ENCODE data around the gene USE1. TPM values are rescaled to one million over a fixed set of nuclear protein-coding genes. Genes with fewer than 3 reads are reported as not detected.

Gene USE1
- polyA plus RNA-seq, 2 of the 4 experiments (the other 2 are of a cell fraction) = 10.1 to 16.5 TPM

DNA sequence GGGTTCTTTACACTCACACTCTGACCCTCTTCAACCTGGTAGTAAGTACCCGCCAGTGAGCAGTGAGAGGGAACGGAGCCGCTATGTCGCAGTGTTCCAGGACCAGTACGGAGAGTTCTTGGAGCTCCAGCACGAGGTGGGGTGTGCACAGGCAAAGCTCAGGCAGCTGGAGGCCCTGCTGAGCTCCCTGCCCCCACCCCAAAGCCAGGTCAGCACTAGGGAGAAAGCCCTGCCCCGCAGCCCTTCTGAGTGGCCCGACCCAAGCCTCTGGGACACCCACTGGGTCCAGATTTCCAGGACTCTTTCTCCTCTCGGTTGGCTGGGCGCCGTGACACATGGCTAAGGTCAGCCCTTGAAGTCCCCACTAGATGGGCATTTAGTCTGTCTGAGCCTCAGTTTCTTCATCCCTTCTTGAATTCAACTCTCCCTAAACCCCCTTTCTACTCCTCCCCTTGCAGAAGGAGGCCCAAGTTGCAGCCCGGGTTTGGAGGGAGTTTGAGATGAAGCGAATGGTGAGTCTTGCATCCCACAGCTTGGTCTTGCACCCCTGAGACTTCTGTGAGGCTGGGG is 12.7 kb downstream of the USE1 start:
- TF ChIP-seq, protein P1, sequence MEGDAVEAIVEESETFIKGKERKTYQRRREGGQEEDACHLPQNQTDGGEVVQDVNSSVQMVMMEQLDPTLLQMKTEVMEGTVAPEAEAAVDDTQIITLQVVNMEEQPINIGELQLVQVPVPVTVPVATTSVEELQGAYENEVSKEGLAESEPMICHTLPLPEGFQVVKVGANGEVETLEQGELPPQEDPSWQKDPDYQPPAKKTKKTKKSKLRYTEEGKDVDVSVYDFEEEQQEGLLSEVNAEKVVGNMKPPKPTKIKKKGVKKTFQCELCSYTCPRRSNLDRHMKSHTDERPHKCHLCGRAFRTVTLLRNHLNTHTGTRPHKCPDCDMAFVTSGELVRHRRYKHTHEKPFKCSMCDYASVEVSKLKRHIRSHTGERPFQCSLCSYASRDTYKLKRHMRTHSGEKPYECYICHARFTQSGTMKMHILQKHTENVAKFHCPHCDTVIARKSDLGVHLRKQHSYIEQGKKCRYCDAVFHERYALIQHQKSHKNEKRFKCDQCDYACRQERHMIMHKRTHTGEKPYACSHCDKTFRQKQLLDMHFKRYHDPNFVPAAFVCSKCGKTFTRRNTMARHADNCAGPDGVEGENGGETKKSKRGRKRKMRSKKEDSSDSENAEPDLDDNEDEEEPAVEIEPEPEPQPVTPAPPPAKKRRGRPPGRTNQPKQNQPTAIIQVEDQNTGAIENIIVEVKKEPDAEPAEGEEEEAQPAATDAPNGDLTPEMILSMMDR (IDR thresholded peaks at IDR 0.05) = no peak
- TF ChIP-seq NPAS2 (CRISPR knock-in tag; IDR thresholded peaks at IDR 0.05; ENCODE audit: borderline replicate concordance) (no peak), KDM1A (IDR thresholded peaks at IDR 0.05; ENCODE audit: low read depth) (no peak), EHF (CRISPR knock-in tag; IDR thresholded peaks at IDR 0.05) (no peak), HDAC2 (IDR thresholded peaks at IDR 0.05) (no peak), POLR2A (IDR thresholded peaks at IDR 0.05; ENCODE audit: low read length) (no peak), SMC3 (IDR thresholded peaks at IDR 0.05) (no peak), CBX2 (IDR thresholded peaks at IDR 0.05; ENCODE audit: borderline replicate concordance, low read depth) (no peak), CBX8 (IDR thresholded peaks at IDR 0.05) (no peak)
- TF ChIP-seq, protein P2, sequence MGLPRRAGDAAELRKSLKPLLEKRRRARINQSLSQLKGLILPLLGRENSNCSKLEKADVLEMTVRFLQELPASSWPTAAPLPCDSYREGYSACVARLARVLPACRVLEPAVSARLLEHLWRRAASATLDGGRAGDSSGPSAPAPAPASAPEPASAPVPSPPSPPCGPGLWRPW (IDR thresholded peaks at IDR 0.05) = no peak
- TF ChIP-seq, protein P3, sequence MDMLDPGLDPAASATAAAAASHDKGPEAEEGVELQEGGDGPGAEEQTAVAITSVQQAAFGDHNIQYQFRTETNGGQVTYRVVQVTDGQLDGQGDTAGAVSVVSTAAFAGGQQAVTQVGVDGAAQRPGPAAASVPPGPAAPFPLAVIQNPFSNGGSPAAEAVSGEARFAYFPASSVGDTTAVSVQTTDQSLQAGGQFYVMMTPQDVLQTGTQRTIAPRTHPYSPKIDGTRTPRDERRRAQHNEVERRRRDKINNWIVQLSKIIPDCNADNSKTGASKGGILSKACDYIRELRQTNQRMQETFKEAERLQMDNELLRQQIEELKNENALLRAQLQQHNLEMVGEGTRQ (IDR thresholded peaks at IDR 0.05) = no peak
- TF ChIP-seq, protein P4, sequence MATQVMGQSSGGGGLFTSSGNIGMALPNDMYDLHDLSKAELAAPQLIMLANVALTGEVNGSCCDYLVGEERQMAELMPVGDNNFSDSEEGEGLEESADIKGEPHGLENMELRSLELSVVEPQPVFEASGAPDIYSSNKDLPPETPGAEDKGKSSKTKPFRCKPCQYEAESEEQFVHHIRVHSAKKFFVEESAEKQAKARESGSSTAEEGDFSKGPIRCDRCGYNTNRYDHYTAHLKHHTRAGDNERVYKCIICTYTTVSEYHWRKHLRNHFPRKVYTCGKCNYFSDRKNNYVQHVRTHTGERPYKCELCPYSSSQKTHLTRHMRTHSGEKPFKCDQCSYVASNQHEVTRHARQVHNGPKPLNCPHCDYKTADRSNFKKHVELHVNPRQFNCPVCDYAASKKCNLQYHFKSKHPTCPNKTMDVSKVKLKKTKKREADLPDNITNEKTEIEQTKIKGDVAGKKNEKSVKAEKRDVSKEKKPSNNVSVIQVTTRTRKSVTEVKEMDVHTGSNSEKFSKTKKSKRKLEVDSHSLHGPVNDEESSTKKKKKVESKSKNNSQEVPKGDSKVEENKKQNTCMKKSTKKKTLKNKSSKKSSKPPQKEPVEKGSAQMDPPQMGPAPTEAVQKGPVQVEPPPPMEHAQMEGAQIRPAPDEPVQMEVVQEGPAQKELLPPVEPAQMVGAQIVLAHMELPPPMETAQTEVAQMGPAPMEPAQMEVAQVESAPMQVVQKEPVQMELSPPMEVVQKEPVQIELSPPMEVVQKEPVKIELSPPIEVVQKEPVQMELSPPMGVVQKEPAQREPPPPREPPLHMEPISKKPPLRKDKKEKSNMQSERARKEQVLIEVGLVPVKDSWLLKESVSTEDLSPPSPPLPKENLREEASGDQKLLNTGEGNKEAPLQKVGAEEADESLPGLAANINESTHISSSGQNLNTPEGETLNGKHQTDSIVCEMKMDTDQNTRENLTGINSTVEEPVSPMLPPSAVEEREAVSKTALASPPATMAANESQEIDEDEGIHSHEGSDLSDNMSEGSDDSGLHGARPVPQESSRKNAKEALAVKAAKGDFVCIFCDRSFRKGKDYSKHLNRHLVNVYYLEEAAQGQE (IDR thresholded peaks at IDR 0.05) = no peak
- ChIA-PET CTCF (interaction anchor here (1.0 to 3.6 kb wide), 2 partner anchors 15 to 34 kb away, joined by 3 to 11 read pairs; no protein-coding TSS in a partner anchor), POLR2A (interaction anchor here (0.6 kb wide), 1 partner anchor 18 kb away, joined by 3 read pairs; no protein-coding TSS in a partner anchor)
- H3K4me2 ChIP-seq = peak overlapping the region; percentile 79; the same call in 1 of the 3 replicates
- H3K9me3 ChIP-seq = no peaks in the 10 kb centered on the region
- H3K4me1 ChIP-seq = peaks cover 9% of the 10 kb centered on the region; the same call in 2 of the 3 replicates
- DNase-seq (ENCODE audit: low read depth in 1 of 2, low spot score in 1 of 2) (no peak), FAIRE-seq (no peak), ATAC-seq (no peak)
- WGBS (ENCODE audit: missing lambda C conversion rate) = 78% methylated on average over 13 of the region's 13 CpGs
- no peak overlapping the region for H3K4me3 ChIP-seq
- no peak overlapping the region for H3K27ac ChIP-seq

DNA sequence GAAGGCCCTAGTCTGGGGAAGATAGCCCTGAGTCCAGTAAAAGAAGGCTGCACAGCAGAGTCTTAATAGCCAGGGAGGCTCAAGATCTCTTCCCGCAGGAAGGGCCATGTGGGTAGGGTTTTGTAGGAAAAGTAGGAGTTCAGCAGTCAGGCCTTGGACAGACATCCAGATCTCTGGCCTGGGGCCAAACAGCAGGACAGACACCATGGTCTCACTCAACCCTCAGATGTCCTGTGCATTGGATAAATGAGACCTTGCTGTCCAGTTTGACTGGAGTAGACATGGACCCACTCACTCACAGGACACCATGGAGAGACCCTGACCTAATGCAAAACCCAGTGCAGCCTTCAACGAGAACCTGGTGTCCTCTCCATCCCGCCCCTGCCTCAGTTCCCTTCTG is 14.7 kb downstream of the USE1 start:
- CTCF ChIA-PET = interaction anchor here (2.2 kb wide), 1 partner anchor 31 kb away, joined by 6 read pairs; no protein-coding TSS in a partner anchor
- Histone ChIP-seq H3K9me3 (no peaks in the 10 kb centered on the region), H3K4me3 (no peak overlapping the region), H3K4me1 (peaks cover 24% of the 10 kb centered on the region; the same call in 2 of the 3 replicates), H3K4me2 (no peak overlapping the region), H3K27ac (no peak overlapping the region)
- POLR2A ChIA-PET = no interaction called here
- FAIRE-seq (no peak), DNase-seq (ENCODE audit: low read depth in 1 of 2, low spot score in 1 of 2) (no peak), ATAC-seq (no peak)
- TF ChIP-seq FOSB (CRISPR knock-in tag; IDR thresholded peaks at IDR 0.05) = no peak
- no peak for TF ChIP-seq MAZ (IDR thresholded peaks at IDR 0.05; ENCODE audit: borderline replicate concordance, low read depth, low read length)
- TF ChIP-seq, protein P5, sequence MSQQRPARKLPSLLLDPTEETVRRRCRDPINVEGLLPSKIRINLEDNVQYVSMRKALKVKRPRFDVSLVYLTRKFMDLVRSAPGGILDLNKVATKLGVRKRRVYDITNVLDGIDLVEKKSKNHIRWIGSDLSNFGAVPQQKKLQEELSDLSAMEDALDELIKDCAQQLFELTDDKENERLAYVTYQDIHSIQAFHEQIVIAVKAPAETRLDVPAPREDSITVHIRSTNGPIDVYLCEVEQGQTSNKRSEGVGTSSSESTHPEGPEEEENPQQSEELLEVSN (IDR thresholded peaks at IDR 0.05; ENCODE audit: borderline replicate concordance, low read depth) = no peak
- TF ChIP-seq JUNB (IDR thresholded peaks at IDR 0.05) = no peak
- TF ChIP-seq CHD4 (IDR thresholded peaks at IDR 0.05; ENCODE audit: borderline replicate concordance) = no peak
- TF ChIP-seq NPAS2 (CRISPR knock-in tag; IDR thresholded peaks at IDR 0.05; ENCODE audit: borderline replicate concordance) = no peak
- TF ChIP-seq MAFK (IDR thresholded peaks at IDR 0.05; ENCODE audit: partially characterized antibody) = no peak
- TF ChIP-seq, protein P6, sequence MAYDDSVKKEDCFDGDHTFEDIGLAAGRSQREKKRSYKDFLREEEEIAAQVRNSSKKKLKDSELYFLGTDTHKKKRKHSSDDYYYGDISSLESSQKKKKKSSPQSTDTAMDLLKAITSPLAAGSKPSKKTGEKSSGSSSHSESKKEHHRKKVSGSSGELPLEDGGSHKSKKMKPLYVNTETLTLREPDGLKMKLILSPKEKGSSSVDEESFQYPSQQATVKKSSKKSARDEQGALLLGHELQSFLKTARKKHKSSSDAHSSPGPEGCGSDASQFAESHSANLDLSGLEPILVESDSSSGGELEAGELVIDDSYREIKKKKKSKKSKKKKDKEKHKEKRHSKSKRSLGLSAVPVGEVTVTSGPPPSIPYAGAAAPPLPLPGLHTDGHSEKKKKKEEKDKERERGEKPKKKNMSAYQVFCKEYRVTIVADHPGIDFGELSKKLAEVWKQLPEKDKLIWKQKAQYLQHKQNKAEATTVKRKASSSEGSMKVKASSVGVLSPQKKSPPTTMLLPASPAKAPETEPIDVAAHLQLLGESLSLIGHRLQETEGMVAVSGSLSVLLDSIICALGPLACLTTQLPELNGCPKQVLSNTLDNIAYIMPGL (CRISPR knock-in tag; IDR thresholded peaks at IDR 0.05; ENCODE audit: borderline replicate concordance) = no peak
- no peak for TF ChIP-seq NFE2L2 (conservative IDR thresholded peaks at IDR 0.05; ENCODE audit: low read length)
- no peak for TF ChIP-seq EP300 (IDR thresholded peaks at IDR 0.05)
- TF ChIP-seq RFX5 (IDR thresholded peaks at IDR 0.05) = no peak
- no peak for TF ChIP-seq RARB (CRISPR knock-in tag; IDR thresholded peaks at IDR 0.05)
- WGBS (ENCODE audit: missing lambda C conversion rate) = 93% methylated on average over 3 of the region's 3 CpGs
